Activated T-cell treated with anti-CD3 and anti-CD28 coated beads, Interleukin-2, amount 50 U/mL, for 24 hours (primary cell): Measurements from ENCODE around the gene RPS5.

ENCODE experiments used
- DNase-seq: peaks from one replicate; pipeline ENCODE4 v3.0.0-alpha.2; 2020
- H3K27ac Mint-ChIP-seq: 2 replicates; pipeline ENCODE4 v1.8.0; 2020; ENCODE audit warnings: mild to moderate bottlenecking, mixed read lengths
- H3K27me3 Mint-ChIP-seq: 2 replicates; pipeline ENCODE4 v1.8.0; 2020; ENCODE audit warnings: mixed read lengths
- H3K36me3 Mint-ChIP-seq: 2 replicates; pipeline ENCODE4 v1.8.0; 2020; ENCODE audit warnings: low read depth, mixed read lengths
- H3K4me1 Mint-ChIP-seq: 2 replicates; pipeline ENCODE4 v1.8.0; 2020; ENCODE audit warnings: low read depth, mixed read lengths
- H3K4me3 Mint-ChIP-seq: 2 replicates; pipeline ENCODE4 v1.8.0; 2020; ENCODE audit warnings: mild to moderate bottlenecking, moderate library complexity, mixed read lengths
- H3K9me3 Mint-ChIP-seq: 2 replicates; pipeline ENCODE4 v1.8.0; 2020; ENCODE audit warnings: mixed read lengths

RPS5 gene

DNA sequence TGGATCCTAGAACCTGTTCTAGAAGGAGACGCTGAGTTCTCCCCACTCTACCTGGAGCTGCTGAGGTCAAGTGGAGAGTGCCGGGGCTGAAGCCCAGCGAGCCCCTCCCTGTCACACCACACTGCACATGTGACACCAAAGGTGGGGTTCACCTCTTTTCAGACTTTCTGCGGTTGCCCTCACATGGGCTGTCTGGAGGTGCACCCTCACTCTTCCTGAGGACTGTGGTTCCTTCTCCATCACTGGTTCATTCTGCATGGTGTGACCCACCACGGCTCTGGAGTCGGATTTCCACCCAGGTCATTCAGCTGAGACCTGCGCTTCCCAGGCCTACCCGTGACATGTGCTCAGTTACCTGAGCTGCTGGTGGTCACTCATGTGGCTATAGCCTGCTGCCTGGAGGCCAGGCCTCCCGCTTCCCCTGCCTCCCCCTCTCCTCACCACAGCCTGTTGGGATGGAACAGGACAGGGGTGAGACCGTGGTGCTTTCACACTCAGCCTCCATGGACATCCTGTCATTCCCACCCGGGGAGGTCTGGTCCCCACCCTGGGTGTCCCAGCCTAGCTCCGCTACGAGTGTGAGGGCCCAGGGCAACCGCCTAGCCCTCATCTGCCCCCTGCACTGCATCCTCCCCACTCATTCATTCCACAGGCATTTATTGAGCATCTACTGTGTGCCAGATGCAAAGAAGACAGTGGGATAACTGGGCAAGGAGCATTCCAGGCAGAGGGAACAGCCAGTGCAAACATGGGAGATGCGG, 33.2 kb upstream of the RPS5 start:
- no peak for DNase-seq
- Mint-ChIP-seq H3K4me3 (no peak overlapping the region), H3K4me1 (peaks cover 33% of the 10 kb centered on the region), H3K27me3 (peaks cover 4% of the 10 kb centered on the region), H3K9me3 (no peaks in the 10 kb centered on the region), H3K36me3 (peaks cover 18% of the 10 kb centered on the region), H3K27ac (no peak overlapping the region)

DNA sequence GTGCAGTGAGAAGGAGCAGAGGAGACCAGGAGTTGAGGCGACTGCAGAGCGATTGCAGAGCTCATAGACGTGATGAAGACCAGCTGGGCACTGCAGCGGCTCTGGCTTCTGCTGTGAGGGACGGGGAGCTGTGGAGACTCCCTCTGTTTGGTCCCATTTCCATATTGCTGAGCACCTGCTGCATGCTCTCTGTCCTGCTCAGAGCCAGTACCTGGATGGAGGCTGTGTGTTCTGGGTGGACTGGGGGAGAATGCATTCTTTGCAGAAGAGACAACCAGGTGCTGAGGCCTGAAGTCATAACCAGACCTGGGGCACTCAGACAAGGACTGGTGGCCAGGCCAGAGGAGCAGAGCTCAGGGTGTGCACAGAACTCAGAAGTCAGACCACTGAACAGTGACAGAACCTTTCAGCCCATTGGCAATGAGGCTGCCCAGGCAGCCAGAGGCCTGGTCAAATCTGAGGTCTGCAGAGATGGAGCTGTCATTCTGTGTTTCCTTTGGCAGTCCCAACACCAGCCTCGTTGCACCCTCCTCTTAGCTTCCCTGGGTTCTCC, 32.5 kb upstream of the RPS5 start:
- Mint-ChIP-seq H3K36me3 (peaks cover 16% of the 10 kb centered on the region), H3K27ac (no peak overlapping the region), H3K9me3 (no peaks in the 10 kb centered on the region), H3K4me3 (no peak overlapping the region), H3K4me1 (peaks cover 28% of the 10 kb centered on the region), H3K27me3 (peaks cover 4% of the 10 kb centered on the region)
- no peak for DNase-seq

DNA sequence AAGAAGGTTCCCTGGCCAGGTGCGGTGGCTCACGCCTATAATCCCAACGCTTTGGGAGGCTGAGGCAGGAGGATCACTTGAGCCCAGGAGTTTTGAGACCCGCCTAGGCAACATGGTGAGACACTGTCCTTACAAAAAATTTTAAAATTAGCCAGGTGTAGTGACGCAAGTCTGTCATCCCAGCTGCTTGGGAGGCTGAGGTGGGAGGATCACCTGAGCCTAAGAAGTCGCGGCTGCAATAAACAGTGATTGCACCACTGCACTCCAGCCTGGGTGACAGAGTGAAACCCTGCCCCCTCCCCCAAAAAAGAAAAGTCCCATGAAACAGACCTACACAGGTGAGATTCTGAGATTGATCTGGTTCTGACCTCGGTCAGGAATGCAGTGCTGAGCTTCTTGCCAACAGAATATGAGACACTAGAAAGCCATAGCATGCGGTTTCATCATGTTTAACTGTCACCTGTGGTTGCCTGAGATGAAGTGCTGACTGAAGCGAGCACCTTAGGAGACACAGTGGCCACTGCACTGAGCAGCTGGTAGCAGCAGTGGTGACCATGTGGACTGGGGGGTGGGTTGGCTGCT, 31.8 kb upstream of the RPS5 start:
- Mint-ChIP-seq H3K27me3 (peaks cover 4% of the 10 kb centered on the region), H3K4me1 (peaks cover 25% of the 10 kb centered on the region), H3K27ac (no peak overlapping the region), H3K36me3 (peaks cover 14% of the 10 kb centered on the region), H3K4me3 (no peak overlapping the region), H3K9me3 (no peaks in the 10 kb centered on the region)
- no peak for DNase-seq

DNA sequence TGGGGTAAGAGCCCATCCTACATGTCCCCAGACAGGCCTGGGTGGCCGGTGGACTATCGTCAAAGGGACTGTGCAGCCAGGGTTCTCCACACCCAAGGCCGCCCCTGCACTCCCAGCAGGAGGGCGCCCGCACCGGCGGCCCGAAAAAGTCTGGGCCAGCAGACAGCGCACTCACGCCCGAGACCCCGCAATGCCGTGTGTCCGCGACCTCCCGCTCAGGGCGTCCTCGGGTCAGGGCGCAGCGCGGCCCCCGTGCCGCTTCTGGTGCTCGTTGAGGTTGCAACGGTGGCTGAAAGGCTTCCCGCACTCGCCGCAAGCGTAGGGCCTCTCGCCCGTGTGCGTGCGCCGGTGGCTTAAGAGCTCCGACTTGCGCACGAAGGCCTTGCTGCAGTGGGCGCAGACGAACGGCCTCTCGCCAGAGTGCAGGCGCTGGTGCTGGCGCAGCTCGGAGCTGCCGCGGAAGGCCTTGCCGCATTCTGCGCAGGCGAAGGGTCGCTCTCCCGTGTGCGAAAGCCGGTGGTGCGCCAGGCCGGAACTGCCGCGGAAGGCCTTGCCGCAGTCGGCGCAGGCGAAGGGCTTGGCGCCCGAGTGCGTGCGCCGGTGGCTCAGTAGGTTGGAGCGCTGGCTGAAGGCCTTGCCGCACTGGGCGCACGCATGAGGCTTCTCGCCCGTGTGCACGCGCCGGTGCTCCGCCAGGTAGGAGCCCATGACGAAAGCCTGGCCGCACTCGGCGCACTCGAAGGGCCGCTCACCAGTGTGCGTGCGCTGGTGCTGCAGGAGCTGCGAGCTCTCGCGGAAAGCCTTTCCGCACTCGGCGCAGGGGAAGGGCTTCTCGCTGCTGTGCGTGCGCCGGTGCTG, 30.9 kb upstream of the RPS5 start:
- no peak overlapping the region for H3K27ac Mint-ChIP-seq

DNA sequence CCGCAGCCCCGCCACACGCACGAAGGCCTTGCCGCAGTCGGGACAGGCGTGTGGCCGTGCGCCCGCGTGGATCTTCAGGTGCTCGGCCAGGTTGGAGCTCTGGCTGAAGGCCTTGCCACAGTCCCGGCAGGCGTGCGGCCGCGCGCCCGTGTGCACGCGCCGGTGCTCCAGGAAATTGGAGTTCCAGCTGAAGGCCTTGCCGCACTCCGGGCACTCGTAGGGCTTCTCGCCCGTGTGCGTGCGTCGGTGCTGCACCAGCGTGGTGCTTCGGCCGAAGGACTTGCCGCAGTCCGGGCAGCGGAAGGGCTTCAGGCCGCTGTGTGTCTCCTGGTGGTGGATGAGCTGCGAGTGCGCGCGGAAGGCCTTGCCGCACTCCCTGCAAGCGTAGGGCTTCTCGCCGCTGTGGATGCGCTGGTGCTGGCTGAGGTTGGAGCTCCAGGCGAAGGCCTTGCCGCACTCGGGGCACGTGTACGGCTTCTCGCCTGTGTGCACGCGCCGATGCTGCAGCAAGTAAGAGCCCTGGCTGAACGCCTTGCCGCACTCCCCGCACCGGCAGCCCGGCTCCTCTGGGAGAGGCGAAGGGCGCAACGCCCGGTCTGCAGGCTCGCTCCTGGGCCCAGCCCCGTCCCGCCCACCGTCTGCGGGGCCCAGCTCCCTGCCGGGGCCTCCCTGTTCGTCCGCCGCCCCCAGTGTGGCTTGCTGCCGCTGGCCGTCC, 30.1 kb upstream of the RPS5 start:
- Mint-ChIP-seq H3K27me3 (peaks cover 4% of the 10 kb centered on the region), H3K36me3 (peaks cover 5% of the 10 kb centered on the region), H3K9me3 (no peaks in the 10 kb centered on the region), H3K4me1 (peaks cover 32% of the 10 kb centered on the region), H3K27ac (no peak overlapping the region), H3K4me3 (peak overlapping the region; percentile 44)
- DNase-seq, result peak; percentile 44

More for the DNA sequence above, 30.9 kb upstream of the RPS5 start:
- Mint-ChIP-seq H3K27me3 (peaks cover 4% of the 10 kb centered on the region), H3K4me1 (peaks cover 25% of the 10 kb centered on the region), H3K4me3 (peak overlapping the region; percentile 44), H3K9me3 (no peaks in the 10 kb centered on the region), H3K36me3 (peaks cover 8% of the 10 kb centered on the region)
- DNase-seq, result peak; percentile 71

DNA sequence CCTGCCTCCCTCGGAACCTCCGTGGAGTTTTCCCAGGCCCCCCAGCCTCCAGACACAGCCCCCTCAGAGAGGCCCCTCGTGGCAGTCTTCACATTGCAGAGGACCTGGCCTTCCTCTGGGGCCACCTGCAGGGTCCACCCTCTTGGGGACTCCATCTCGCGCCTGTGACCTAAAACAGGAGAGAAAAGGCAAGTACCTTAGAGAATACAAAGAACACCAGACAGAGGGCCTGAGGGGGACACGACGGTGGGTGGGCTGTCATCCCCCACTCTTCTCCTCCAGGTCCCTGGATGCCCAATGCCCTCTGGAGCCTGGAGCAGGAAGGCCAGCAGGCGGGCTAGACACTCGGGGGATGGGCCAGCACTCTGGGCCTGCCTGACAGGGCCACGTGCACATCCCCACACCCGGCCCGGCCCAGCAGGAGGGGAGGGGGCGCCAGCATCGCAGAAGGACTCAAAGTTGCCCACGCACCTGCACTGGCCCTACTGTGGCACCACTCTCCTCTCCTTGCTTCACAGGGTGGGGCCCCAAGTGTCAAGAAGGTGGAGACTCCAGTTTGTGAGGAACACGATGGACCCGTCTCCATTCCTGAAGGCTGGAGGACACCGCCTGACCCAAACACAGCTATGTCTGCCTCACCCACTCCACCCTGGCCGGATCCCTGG, 29.5 kb upstream of the RPS5 start:
- Mint-ChIP-seq H3K4me3 (no peak overlapping the region), H3K9me3 (no peaks in the 10 kb centered on the region), H3K4me1 (peaks cover 35% of the 10 kb centered on the region), H3K27ac (no peak overlapping the region), H3K27me3 (peaks cover 4% of the 10 kb centered on the region), H3K36me3 (peaks cover 5% of the 10 kb centered on the region)
- DNase-seq, result no peak

DNA sequence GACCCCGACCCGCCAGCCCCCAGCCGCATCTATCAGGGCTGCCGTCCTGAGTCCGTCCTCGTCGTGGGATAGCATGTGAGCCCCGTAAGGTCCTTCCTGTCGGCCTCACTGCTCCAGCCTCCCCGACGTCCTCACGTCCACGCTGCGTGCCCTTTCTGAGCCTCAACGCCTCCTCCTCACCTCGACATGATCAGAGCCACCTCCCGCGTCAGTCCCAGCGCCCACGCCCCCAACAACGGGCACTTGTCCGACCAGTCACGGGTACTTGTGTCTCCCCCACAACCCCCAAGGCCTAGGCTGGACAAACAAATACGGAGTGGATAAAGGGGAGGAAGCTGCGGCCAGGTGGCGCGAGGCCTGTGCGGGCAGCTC, 25.2 kb upstream of the RPS5 start:
- H3K27ac Mint-ChIP-seq, result peak overlapping the region; percentile 96
- peaks cover 22% of the 10 kb centered on the region for H3K4me1 Mint-ChIP-seq
- H3K4me3 Mint-ChIP-seq, result peak overlapping the region; percentile 94
- H3K27me3 Mint-ChIP-seq, result no peaks in the 10 kb centered on the region
- H3K9me3 Mint-ChIP-seq, result no peaks in the 10 kb centered on the region
- H3K36me3 Mint-ChIP-seq, result peaks cover 5% of the 10 kb centered on the region
- DNase-seq, result no peak

DNA sequence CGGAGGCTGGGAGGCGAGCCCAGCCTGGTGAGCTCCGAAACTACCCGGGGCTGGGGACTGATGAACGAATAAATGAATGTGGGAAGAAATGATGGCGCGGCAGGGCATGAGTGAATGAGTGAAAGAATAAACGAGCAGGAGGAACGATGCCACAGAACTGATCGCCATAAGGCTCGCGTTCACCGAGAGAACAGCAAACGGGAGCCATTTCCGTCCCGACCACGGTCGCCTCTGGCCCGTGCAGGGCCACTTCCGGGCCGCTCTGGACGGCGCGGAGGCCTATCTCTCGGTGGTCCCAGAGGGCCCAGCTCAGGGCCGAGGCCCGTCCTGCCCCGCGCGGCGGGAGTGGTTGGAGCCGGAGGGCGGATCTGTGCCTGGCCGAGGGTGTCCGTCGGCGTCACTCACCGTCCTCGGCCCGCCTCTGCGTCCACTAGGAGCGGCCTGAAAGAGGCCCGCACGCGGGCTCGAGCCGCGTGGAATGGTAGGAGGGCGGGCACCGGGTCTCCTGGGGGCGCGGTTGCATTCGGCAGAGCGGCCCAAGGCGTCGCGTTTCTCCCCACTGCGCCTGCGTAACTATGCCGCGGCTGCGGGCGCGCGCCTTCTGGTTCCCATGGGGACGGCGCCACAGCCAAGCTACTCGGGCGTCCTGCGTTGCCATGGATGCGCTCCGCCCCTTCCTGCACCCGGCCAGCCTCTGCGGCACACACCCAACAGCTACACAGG, 24.6 kb upstream of the RPS5 start, which contains the start of gene ZNF497:
ZNF497 (minus strand) TSS at position 480 of the 723 bp plus-strand sequence. CDS start 5,116 bp downstream, outside the sequence.
- H3K4me3 Mint-ChIP-seq, result peak within 1 kb of the TSS; percentile 94
- no peaks in the 10 kb centered on the region for H3K9me3 Mint-ChIP-seq
- peaks cover 19% of the 10 kb centered on the region for H3K4me1 Mint-ChIP-seq
- peak; percentile 97 for DNase-seq
- no peaks in the 10 kb centered on the region for H3K27me3 Mint-ChIP-seq
- peaks cover 5% of the 10 kb centered on the region for H3K36me3 Mint-ChIP-seq
- H3K27ac Mint-ChIP-seq, result peak within 1 kb of the TSS; percentile 96

DNA sequence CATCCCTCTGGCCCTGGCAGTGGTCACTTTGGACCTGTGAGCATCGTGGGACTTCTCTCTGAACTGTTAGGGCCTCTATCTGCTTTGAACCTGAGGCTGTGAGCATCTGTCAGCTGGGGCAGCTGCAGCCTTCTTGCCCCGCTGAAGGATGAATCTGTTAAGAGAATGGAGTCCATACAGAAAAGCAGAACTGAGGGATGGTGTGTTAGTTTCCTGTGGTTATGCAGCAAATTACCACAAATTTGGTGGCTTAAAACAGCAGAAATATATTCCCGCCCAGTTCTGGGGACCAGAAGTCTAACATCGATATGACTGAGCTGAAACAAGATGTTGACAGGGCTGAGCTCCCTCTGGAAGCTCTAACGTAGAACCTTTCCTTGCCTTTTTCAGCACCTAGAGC, 22.9 kb upstream of the RPS5 start:
- DNase-seq, result no peak
- no peaks in the 10 kb centered on the region for H3K9me3 Mint-ChIP-seq
- peaks cover 15% of the 10 kb centered on the region for H3K4me1 Mint-ChIP-seq
- H3K36me3 Mint-ChIP-seq, result peaks cover 5% of the 10 kb centered on the region
- no peak overlapping the region for H3K27ac Mint-ChIP-seq
- no peaks in the 10 kb centered on the region for H3K27me3 Mint-ChIP-seq
- no peak overlapping the region for H3K4me3 Mint-ChIP-seq

DNA sequence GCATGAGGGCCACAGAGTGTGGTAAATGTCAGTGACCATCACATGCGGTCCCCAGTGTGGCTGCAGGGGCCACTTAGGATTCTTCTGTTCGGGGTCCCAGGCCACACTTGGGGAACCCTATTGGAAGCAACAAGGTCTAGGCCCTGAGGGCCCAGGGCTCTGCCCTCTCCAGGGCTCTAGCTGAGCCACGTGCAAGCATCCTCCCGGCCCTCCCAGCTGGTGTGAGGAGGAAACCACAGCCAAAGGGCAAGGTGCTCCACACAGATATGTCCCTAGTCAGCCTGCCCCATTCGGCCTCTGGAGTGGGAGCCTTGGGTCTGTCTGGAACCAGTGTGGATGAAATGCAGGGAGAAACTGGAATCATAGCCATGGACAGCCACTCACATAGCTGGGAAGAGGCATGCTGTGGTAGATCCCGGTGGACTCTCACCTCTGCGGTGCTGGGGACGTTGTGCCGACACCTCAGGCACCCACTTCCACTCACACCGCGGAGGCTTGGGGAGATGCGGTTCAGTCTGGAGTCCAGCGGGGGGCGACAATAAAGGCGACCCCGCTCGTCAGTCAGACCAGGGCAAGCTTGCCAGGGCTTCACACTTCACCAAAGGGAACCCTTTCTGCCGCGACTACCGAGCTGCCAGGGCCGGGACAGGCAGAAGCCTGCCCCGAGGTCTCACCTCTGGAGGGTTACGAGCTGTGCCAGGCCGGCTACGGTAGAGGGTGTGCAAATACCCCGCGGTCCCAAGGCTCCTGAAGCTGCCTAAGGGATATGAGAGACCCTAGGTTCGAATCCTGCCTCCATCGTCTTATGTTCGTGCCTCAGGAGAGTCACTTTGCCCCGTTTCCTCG, 20.3 kb upstream of the RPS5 start:
- no peak for DNase-seq
- no peak overlapping the region for H3K4me3 Mint-ChIP-seq
- H3K27ac Mint-ChIP-seq, result no peak overlapping the region
- H3K4me1 Mint-ChIP-seq, result peaks cover 8% of the 10 kb centered on the region
- no peaks in the 10 kb centered on the region for H3K27me3 Mint-ChIP-seq
- H3K9me3 Mint-ChIP-seq, result no peaks in the 10 kb centered on the region
- peaks cover 5% of the 10 kb centered on the region for H3K36me3 Mint-ChIP-seq

DNA sequence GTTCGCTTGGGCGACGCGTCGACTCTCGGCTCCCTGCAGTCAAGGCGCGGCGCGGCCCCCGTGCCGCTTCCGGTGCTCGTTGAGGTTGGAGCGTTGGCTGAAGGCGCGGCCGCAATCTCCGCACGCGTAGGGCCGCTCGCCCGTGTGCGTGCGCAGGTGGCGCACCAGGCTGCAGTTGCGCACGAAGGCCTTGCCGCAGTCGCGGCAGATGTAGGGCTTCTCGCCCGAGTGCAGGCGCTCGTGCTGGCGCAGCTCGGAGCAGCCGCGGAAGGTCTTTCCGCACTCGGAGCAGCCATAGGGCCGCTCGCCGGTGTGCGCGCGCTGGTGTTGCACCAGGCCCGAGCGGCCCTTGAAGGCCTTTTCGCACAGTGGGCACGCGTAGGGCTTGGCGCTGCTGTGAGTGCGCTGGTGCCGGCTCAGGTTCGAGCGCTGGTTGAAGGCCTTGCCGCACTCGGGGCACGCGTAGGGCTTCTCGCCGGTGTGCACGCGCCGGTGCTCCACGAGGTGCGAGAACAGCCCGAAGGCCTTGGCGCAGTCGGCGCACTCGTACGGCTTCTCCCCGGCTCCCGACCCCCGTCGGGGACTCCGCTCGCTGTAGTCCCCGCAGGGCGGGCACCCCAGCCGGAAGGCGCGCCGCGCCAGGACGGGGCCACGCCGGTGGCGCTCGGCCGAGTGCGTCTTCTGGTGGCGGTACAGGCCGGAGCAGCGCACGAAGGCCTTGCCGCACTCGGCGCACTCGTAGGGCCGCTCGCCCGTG, 19.2 kb upstream of the RPS5 start:
- Mint-ChIP-seq H3K27ac (no peak overlapping the region), H3K4me1 (peaks cover 1% of the 10 kb centered on the region), H3K4me3 (no peak overlapping the region), H3K27me3 (no peaks in the 10 kb centered on the region), H3K36me3 (no peaks in the 10 kb centered on the region), H3K9me3 (no peaks in the 10 kb centered on the region)
- no peak for DNase-seq
